Activated T-helper 9 cell treated with anti-CD3 and anti-CD28 coated beads, Interleukin-2, amount 50 U/mL, for 16 hours (primary cell): ENCODE measurements around the gene DDX24.
"Not testable (repeated sequence)": the region's sequence is repeated elsewhere in the genome, so short reads cannot be mapped to it uniquely, and the experiment has no call there.

Experiments used
- DNase-seq: peaks from one replicate; pipeline ENCODE4 v3.0.0-alpha.2; 2020; ENCODE audit warnings: low read depth

Gene DDX24

DNA sequence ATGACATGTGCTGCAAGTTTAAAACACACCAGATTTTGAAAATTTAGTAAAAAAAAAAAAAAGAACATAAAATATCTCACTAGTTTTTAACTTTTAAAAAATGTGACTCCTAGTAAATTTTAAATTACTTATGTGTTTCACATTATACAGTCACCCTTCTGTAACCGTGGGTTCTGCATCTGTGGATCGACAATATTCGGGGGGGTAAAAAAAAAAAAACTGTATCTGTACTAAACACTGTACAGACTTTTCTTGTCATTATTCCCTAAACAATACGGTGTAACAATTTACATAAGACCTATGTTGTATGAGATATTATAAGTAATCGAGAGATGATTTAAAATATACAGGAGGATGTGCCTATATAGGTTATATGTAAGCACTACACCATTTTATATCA lies 3.2 kb downstream of the DDX24 start:
- no peak for DNase-seq

DNA sequence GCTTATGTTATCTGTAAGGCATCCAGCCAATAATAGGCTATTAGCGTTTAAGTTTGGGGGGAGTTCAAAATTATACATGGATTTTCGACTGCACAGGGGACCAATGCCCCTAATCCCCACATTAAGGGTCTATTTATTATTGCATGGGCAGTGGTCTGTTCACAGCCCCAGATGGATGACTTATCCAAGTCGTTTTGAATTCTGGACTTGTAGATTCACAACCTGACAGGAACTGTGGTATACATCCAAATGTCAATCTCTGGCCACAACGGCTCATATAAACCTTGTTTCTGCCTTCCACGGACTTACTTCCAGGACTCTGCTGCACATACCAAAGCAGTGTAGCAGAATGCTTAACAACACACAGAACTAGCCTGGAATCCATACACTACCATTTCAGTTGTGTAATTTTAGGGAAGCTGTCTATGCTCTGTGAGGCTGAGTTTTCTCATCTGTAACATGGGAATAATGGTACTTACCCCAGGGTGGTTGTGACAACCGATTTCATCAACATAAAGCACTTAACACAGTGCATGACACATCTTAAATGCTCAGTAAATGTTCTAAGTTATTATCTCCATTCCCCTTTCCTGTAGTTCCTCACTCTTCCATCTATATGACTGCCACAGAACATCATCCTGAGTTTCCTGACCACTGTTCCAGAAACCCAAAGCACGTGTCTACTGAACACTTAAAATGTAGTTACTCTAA lies 3.7 kb downstream of the DDX24 start:
- DNase-seq: no peak

DNA sequence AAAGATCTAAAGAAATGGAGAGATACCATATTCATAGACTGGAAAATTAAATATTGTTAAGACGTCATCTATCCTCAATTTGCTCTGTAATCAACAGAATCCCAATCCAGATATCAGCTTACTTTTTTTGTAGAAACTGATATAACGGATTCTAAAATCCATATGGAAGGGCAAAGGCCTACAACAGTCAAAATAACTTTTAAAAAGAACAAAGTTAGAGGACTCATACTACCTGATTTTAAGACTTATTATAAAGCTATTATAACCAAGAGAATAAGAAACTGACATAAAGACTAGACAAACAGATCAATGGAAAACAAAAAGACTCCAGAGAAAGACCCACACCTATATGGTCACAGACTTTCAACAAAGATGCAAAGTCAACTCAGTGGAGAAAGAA lies 6.0 kb downstream of the DDX24 start:
- DNase-seq: no peak

- DNase-seq: no peak
Measured at GRCh38 chr14:94074534-94074933, 6.5 kb downstream of the DDX24 start.

DNA sequence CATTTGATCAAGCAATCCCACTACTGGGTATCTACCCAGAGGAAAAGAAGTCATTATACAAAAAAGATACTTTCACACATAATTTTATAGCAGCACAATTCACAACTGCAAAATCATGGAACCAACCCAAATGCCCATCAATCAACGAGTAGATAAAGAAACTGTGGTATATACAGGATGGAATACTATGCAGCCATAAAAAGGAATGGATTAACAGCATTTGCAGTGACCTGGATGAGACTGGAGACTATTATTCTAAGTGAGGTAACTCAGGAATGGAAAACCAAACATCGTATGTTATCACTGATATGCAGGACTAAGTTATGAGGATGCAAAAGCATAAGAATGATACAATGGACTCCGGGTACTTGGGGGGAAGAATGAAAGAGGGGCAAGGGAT lies 8.9 kb downstream of the DDX24 start:
- DNase-seq: not testable (repeated sequence)

DNA sequence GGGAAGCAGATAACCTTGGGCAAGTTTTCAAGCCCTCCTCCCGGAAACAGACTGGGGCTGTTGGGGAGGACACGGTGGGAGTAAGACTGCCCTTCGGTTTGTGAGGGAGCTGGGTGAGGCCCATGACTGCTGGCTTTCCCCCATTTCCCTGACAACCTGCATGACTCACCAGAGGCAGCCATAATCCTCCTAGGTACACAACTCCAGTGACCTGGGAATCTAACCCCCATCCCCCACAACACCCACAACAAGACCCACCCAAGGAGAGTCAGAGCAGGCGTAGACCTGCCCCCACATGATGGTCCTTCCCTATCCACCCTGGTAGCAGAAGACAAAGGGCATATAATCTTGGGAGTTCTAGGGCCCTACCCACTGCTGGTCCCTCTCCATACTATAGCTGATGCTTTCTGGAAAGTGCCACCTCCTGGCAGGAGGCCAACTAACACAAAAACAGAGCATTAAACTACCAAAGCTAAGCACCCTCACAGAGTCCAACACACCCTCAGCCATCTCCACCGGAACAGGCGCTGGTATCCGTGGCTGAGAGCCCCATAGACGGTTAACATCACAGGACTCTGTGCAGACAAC lies 14.8 kb downstream of the DDX24 start:
- DNase-seq: no peak

DNA sequence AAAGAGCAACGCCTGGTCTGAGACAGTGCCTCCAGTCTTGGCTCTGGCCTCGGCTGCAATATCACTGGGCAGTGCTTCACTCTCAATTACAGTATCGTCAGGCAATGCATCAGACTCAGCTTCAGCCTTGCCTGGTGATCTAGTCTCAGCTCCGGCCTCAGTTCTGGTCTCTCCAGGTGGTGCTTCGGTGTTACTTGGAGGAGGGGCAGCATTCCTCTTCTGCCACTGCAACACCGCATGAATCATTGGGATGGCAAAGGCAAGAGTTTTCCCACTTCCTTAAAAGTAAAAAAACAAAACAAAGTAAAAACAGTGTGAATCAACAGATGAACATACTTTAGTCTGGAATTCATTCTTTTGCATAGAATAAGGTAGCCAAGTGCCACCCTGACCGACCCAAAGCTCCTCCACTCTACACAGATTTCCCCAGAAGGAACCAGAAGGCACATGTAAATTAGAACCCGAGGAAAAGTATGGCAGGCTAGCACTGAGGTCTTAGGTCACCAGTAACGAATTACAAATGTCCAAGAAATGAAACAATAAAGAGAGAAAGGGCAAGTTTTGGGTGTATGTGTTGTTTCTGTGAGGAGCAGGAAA lies 18.6 kb downstream of the DDX24 start:
- no peak for DNase-seq

DNA sequence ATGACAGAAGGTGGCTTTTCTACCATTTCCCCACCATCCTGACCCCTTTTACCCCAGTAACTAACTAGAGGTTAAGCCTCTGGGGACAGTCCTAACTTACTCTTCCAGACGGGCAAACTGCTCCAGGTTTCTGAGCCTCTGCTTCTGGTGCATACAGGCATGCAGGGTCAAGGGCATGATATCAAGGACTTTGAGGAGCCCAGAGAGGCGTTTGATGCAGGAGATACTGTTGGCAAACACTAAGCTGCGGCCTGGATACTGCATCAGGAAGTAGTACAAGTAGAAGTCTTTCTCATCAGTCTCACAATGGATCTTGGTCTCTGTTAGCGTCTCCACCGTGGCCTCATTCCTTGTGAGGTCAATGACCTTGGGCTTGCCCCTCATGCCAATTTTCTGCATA lies 21.0 kb downstream of the DDX24 start:
- no peak for DNase-seq

DNA sequence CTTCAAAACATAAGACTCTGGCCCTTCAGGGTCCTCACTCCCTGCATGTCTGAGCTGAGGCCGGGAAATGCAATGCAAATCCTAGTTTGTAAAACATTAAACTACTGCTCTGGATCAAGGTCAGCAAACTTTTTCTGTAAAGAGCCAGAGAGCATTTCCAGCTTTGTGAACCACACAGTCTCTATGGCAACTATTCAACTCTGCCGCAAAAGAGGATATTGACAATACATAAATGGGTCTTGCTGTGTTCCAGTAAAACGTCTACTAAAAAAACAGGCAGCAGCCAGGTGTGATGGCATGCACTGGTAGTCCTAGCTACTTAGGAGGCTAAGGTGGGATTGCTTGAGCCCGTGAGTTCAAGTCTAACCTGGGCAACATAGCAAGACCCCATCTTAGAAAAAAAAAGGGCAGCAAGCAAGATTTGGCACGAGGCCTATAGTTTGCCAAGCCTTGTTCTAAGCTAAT lies 22.3 kb downstream of the DDX24 start:
- DNase-seq: no peak

DNA sequence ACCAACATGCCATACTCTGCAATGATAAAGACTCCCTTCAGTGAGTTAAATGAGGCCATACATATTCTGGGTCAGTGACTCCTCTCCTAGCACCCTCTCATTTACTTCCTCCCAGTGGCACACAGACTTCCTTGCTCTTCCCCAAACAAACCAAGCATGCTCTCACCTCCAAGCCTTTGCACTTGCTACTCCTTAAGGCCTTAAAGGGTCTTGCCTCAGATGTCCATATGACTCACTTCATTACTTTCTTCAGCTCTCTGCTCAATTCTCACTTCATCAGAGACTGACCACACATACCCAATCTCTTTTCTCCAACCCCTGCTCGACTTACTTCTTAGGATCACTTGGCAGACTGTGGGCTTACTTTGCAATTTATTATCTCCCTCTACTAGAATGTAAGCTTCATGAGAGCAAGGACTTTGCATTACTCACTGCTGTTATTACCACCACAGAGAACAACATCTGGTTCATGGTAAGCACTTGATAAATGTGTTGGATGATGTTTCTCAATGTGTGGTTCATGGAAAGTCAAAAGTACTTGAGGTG lies 22.8 kb downstream of the DDX24 start:
- no peak for DNase-seq

- no peak for DNase-seq
Measured at GRCh38 chr14:94056579-94057308, 24.3 kb downstream of the DDX24 start.

GRCh38 chr14:94054936-94055335 lies 26.1 kb downstream of the DDX24 start:
- DNase-seq: no peak

DNA sequence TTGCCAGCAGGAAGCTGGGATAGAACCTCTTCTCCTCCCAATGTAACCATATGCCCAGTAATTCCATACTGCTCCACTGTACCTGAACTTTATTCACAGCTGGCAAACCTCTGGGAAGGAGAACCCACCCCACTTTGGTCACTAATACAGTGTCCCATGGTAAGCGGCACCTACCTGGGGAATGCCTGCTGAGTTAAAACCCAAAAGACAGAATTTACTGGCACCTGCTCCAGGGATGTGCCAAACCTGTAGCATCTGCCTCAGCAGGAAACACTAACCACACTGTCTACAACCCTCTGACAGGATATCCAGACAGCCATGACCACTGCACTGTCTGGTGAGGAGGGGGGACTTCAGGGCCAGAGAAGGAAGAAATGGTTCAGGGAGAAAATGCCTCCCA lies 26.6 kb downstream of the DDX24 start:
- DNase-seq: no peak

GRCh38 chr14:94052662-94053061 lies 28.3 kb downstream of the DDX24 start:
- DNase-seq: no peak

DNA sequence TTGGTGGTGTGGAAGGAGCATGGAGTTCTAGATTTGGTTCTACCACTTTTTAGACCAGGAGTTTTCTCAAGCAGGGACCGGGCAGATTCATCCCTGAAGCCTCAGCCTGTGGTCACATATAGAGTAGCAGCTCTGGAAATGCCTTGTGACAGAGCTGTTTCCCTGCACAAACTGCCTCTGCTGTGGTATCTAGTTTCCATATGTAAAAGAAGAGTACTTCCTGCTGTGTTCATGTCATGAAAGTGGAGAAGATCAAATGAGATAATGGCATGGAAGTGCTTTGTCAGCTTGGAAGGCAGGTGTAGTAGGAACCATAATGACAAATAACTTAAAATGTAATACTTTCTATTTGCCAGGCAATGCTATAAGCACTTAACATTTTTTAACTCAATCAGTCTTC lies 28.8 kb downstream of the DDX24 start:
- DNase-seq: no peak

GRCh38 chr14:94051779-94052178 lies 29.2 kb downstream of the DDX24 start:
- DNase-seq: no peak

DNA sequence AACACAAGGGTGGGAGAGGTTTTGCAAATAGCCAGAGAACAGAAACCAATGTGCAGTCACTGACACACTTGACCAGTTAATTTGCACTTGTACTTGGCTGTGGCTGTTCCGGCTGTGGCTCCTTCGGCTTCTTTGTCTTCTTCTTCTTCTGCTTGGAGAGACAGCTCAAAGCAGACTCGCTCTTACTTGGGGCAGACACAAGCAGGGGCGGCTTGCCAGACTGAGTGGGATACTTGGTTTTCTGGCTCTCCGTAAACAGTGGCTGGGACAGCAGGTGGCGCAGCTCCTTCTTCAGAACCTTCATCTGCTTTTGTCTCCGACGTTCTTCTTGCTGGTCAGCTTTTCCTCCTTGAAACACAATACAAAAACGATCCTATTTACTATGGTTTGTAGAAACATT lies 29.9 kb downstream of the DDX24 start:
- DNase-seq: no peak

GRCh38 chr14:94050231-94050880 lies 30.6 kb downstream of the DDX24 start:
- DNase-seq: no peak

GRCh38 chr14:94049625-94050023 lies 31.4 kb downstream of the DDX24 start:
- DNase-seq: no peak

DNA sequence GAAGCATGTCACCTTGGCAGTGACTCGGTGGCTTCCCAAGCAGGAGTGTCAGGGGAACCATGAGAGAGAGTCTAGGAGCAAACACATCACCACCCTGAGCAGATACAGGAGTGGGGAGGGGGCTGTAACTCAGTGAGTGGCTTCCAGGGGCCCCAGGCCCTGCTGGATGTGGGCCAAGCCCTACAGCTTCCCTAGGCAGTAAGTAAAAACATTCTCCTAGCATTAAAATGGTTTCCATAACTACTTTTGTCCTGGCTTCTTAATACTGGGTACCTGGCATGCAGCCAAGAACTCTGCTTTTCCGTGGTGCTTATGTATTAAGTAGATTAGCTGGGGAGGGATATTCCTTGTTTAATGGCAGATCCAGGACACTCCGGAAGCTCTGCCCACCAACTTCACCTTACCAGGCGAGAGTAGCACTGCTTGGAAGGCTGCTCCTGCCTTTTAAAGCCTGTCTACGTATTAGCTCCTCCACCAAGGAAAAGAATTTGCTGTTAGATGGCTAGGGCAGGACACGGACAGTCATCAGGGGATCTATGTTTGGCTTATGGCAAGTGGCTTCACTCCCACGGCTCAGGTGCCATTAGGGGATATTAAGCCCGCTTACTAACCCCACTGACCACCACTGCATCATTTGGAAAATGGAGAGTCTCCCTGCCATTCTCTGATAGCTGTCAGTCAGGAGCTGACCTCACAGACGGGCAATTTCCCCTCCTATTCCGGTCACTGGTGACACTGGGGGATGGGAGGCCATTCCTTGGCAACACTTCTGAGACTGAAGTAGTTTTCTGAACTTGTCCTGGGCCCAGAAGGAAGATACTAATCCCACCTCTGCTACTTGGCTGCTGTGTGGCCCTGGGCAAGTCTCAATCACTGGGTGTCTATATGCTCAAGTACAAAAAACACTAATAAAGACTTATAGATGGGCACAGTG lies 32.0 kb downstream of the DDX24 start:
- DNase-seq: no peak

DNA sequence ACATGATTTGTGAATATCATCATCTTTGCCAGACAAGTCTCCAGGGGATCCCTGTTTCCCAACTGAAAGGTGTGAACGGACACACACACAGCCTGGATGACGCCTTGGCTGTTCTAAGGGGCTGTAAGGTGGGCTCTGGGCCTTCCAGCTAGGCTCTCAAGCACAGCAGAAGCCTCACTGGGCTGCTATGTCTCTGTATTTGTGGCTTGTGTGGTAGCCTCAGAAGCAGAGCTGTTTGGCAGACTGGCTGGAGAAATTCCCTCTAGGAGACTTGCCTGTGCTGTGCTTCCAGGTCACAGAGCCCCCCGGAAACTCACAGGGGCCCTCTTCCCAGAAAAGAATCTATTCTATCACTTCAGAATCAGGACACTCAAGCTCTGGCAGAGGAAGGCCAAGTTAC lies 33.4 kb downstream of the DDX24 start:
- no peak for DNase-seq
